ENCODE data around the gene HAUS5.
A peak's percentile ranks its signal among the peaks of the same experiment; 100 is the strongest.
"Not testable (repeated sequence)": the region's sequence is repeated elsewhere in the genome, so short reads cannot be mapped to it uniquely, and the experiment has no call there.

HAUS5 gene

GRCh38 chr19:35648017-35648961 is 35.8 kb downstream of the HAUS5 start, which contains the start of gene COX6B1:
Gene COX6B1 (plus strand): TSS chr19:35648323. CDS start chr19:35651244, 2,921 bp downstream.
- Histone ChIP-seq H3K9ac (peak within 1 kb of the TSS; percentile 32), H3K9me3 (ENCODE audit: control insufficient read depth, low read length) (no peaks in the 10 kb centered on the region), H3K36me3 (ENCODE audit: control insufficient read depth, insufficient read depth, low read length) (no peaks in the 10 kb centered on the region), H3K4me3 (ENCODE audit: low read depth, low read length) (peak within 1 kb of the TSS; percentile 95), H3K27me3 (ENCODE audit: control insufficient read depth, insufficient read depth, low read length) (no peaks in the 10 kb centered on the region), H3K27ac (peak within 1 kb of the TSS; percentile 78), H3K79me2 (peaks cover 17% of the 10 kb centered on the region), H3K4me2 (ENCODE audit: low read length) (peak within 1 kb of the TSS; percentile 75), H2AFZ (peak within 1 kb of the TSS; percentile 76), H3K4me1 (no peaks in the 10 kb centered on the region)
- TF ChIP-seq CTCF (IDR thresholded peaks at IDR 0.05): no peak

- H3K79me2 ChIP-seq: peaks cover 17% of the 10 kb centered on the region
- no peak overlapping the region for H3K4me2 ChIP-seq (ENCODE audit: low read length)
- H3K27ac ChIP-seq: no peak overlapping the region
- no peak overlapping the region for H3K4me3 ChIP-seq (ENCODE audit: low read depth, low read length)
- H3K9me3 ChIP-seq (ENCODE audit: control insufficient read depth, low read length): no peaks in the 10 kb centered on the region
- H2AFZ ChIP-seq: no peak overlapping the region
- H3K9ac ChIP-seq: no peak overlapping the region
- H3K27me3 ChIP-seq (ENCODE audit: control insufficient read depth, insufficient read depth, low read length): no peaks in the 10 kb centered on the region
- no peak for TF ChIP-seq CTCF (IDR thresholded peaks at IDR 0.05)
- H3K4me1 ChIP-seq: no peaks in the 10 kb centered on the region
- no peaks in the 10 kb centered on the region for H3K36me3 ChIP-seq (ENCODE audit: control insufficient read depth, insufficient read depth, low read length)
These were observed 38.0 kb downstream of the HAUS5 start for GRCh38 chr19:35650581-35650980.

GRCh38 chr19:35654828-35655227 is 42.3 kb downstream of the HAUS5 start:
- not testable (repeated sequence) for H3K9me3 ChIP-seq (ENCODE audit: control insufficient read depth, low read length); H3K27me3 ChIP-seq (ENCODE audit: control insufficient read depth, insufficient read depth, low read length); H3K36me3 ChIP-seq (ENCODE audit: control insufficient read depth, insufficient read depth, low read length); H2AFZ ChIP-seq; H3K4me1 ChIP-seq; H3K27ac ChIP-seq; H3K9ac ChIP-seq; H3K4me2 ChIP-seq (ENCODE audit: low read length); H3K79me2 ChIP-seq; H3K4me3 ChIP-seq (ENCODE audit: low read depth, low read length)

GRCh38 chr19:35655600-35655999 is 43.1 kb downstream of the HAUS5 start:
- H2AFZ ChIP-seq: no peak overlapping the region
- no peaks in the 10 kb centered on the region for H3K36me3 ChIP-seq (ENCODE audit: control insufficient read depth, insufficient read depth, low read length)
- H3K4me3 ChIP-seq (ENCODE audit: low read depth, low read length): no peak overlapping the region
- H3K9me3 ChIP-seq (ENCODE audit: control insufficient read depth, low read length): no peaks in the 10 kb centered on the region
- H3K27ac ChIP-seq: no peak overlapping the region
- H3K79me2 ChIP-seq: no peaks in the 10 kb centered on the region
- no peaks in the 10 kb centered on the region for H3K27me3 ChIP-seq (ENCODE audit: control insufficient read depth, insufficient read depth, low read length)
- no peak overlapping the region for H3K9ac ChIP-seq
- no peaks in the 10 kb centered on the region for H3K4me1 ChIP-seq
- TF ChIP-seq CTCF (IDR thresholded peaks at IDR 0.05): no peak
- no peak overlapping the region for H3K4me2 ChIP-seq (ENCODE audit: low read length)

- H2AFZ ChIP-seq: no peak overlapping the region
- no peaks in the 10 kb centered on the region for H3K36me3 ChIP-seq (ENCODE audit: control insufficient read depth, insufficient read depth, low read length)
- H3K9ac ChIP-seq: no peak overlapping the region
- no peaks in the 10 kb centered on the region for H3K27me3 ChIP-seq (ENCODE audit: control insufficient read depth, insufficient read depth, low read length)
- H3K4me3 ChIP-seq (ENCODE audit: low read depth, low read length): no peak overlapping the region
- H3K79me2 ChIP-seq: no peaks in the 10 kb centered on the region
- H3K4me2 ChIP-seq (ENCODE audit: low read length): no peak overlapping the region
- H3K9me3 ChIP-seq (ENCODE audit: control insufficient read depth, low read length): no peaks in the 10 kb centered on the region
- H3K27ac ChIP-seq: no peak overlapping the region
- TF ChIP-seq CTCF (IDR thresholded peaks at IDR 0.05): no peak
- no peaks in the 10 kb centered on the region for H3K4me1 ChIP-seq
These were observed 44.2 kb downstream of the HAUS5 start for GRCh38 chr19:35656700-35657099.
